ENCODE results near the gene TEX264. TPM values are rescaled to one million over a fixed set of nuclear protein-coding genes. Genes with fewer than 3 reads are reported as not detected.

TEX264 gene
- total and polyA plus RNA-seq, 10 donors = 29.8 to 73.1 (median 53.9) TPM

DNA sequence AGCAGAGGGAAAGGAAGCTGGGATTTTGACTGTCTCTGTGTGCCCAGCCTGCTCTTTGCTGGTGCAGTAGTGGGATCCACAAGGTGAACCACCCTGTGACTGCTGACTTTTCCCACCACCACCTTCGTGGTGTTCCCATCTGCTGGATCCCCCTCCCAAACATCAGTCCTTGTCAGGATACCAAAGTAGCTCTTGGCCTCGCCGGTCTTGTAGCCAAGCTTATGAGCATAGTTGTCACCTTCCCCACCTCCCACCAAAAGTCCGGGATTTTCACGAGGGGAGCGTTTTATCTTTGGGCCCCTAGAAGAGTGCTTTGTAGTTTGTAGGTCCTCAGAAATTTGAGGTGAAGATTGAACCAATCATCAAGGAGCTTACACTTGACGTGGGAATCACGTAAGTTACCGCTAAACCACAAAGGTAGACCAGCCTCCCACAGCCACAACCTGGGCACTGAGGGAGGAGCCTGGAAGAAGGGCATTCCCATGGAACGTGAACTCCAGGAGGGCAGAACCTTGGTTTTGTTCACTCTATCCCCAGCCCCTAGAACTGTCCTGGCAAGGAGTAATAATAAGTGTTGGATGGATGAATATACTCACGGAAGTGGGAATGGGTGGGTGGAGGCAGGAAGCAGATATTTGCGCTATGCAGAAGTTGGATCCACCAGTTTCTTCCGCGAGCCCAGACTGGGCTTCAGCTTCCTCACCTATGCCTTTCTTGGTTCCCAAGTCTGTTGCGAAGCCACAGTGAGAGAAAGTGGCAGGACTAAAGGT, 814 bp upstream of the TEX264 start:
- H3K27ac ChIP-seq = peak overlapping the region; percentile 91 to 98 (median 94)
- peak overlapping the region; percentile 67 to 97 (median 91) for H3K4me3 ChIP-seq
- TF ChIP-seq, protein P1, sequence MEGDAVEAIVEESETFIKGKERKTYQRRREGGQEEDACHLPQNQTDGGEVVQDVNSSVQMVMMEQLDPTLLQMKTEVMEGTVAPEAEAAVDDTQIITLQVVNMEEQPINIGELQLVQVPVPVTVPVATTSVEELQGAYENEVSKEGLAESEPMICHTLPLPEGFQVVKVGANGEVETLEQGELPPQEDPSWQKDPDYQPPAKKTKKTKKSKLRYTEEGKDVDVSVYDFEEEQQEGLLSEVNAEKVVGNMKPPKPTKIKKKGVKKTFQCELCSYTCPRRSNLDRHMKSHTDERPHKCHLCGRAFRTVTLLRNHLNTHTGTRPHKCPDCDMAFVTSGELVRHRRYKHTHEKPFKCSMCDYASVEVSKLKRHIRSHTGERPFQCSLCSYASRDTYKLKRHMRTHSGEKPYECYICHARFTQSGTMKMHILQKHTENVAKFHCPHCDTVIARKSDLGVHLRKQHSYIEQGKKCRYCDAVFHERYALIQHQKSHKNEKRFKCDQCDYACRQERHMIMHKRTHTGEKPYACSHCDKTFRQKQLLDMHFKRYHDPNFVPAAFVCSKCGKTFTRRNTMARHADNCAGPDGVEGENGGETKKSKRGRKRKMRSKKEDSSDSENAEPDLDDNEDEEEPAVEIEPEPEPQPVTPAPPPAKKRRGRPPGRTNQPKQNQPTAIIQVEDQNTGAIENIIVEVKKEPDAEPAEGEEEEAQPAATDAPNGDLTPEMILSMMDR (IDR thresholded peaks at IDR 0.05 in 8 of 11, conservative IDR thresholded peaks at IDR 0.05 in 3 of 11) = no peak
- TF ChIP-seq POLR2A (IDR thresholded peaks at IDR 0.05) = no peak
- peaks cover 32 to 63% (median 55%) of the 10 kb centered on the region in 6 donors for H3K4me1 ChIP-seq
- intact Hi-C loops (cut with DNase I; ENCODE audit: low total_unique reads) = loop anchor here (10.0 kb wide), 1 partner anchor 285 kb away; the partner anchor contains the start of gene MANF
- H3K9me3 ChIP-seq = no peaks in the 10 kb centered on the region
- no peak for DNase-seq
- H3K27me3 ChIP-seq (replicated peaks in 1 of 7) = no peaks in the 10 kb centered on the region
- 52 to 66% (median 53%) methylated on average over 15 of the region's 15 CpGs for WGBS, 5 donors
- peaks cover 0 to 20% (median 3%) of the 10 kb centered on the region in 6 donors for H3K36me3 ChIP-seq

DNA sequence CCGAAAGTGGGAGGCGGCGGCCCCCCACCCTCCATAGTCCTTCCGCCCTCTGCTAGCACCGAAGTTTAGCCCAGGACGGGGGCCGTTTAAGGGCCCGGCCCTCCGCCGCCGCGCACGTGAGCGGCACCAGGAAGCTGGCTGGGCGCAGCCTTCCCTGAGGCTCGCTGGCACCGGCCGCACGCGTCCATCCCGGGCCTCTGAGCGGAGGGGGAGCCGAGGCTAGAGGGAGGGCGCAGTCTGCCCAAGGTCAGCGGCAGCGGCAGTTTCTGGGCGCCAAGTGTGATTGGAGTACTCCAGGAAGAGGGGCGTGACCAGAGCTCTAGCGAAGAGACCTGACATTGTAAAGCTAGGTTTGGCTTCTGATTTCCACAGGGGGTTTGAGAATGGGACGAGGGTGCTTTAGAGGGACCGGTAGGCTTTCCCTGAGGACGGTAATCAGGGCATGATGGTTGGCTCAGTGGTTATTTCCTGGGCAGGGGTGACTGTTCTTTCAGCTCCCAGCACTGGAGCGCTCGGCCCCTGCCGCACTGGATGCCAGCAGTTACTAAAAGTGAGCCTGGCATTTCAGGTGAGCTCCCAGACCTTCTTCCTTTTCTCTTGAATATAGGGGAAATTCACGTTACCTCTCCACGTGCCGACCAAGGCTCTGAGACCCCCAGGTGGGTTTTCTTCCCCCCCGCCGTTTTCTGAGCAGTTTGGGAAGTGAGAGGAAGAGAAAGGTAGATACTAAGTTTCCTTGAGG, 853 bp downstream of the TEX264 start:
- Histone ChIP-seq H3K9me3 (no peaks in the 10 kb centered on the region), H3K4me1 (peaks cover 32 to 79% (median 60%) of the 10 kb centered on the region in 6 donors), H3K4me3 (peak overlapping the region; percentile 67 to 97 (median 91)), H3K27ac (peak overlapping the region; percentile 91 to 98 (median 94)), H3K36me3 (peaks cover 0 to 30% (median 3%) of the 10 kb centered on the region in 6 donors), H3K27me3 (replicated peaks in 1 of 7) (no peaks in the 10 kb centered on the region)
- TF ChIP-seq POLR2AphosphoS5 (IDR thresholded peaks at IDR 0.05) (peak; percentile 65 to 88 (median 75)), POLR2A (IDR thresholded peaks at IDR 0.05) (peak in 1 of 3 donors; percentile 21)
- TF ChIP-seq, protein P1 (IDR thresholded peaks at IDR 0.05 in 8 of 11, conservative IDR thresholded peaks at IDR 0.05 in 3 of 11) = no peak
- intact Hi-C loops (cut with DNase I; ENCODE audit: low total_unique reads) = loop anchor here (10.0 kb wide), 1 partner anchor 287 kb away; the partner anchor contains the start of gene MANF
- DNase-seq = peak; percentile 93
- 5 to 8% (median 7%) methylated on average over 34 to 40 of the region's 40 CpGs for WGBS, 5 donors

DNA sequence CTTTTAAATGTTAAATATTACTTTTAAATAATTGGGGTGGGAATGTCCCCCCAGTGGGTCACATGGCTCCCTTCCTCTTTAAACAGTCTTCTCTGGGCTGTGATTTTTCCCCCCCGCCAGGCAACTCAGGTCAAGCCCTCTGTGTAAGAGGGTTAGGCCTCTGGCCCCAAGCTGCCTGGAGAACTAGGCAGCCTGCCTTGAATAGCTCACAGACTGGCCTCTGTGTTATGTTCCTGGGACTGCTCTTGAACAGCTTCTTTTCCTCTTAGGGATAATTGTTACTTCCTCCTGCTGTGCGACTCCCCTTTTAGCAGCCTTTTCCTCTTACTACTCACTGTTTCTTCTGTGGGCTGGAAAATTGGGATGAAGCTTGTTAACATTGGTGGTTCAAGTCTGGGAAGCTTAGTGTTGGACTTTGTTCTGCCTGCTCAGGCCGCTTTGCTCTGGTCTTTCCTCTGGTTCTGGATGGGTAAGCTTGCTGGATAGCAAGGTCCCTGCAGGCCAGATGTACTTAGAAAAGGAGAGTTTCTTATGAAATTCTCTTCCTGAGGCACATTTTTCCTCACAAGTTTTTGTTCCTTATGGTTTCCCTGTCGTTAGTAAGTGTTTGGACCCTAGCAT, 2.2 kb downstream of the TEX264 start:
- Histone ChIP-seq H3K27me3 (replicated peaks in 1 of 7) (no peaks in the 10 kb centered on the region), H3K27ac (peak overlapping the region in 4 of 8 donors; percentile 1 to 98 (median 98)), H3K36me3 (peaks cover 0 to 44% (median 3%) of the 10 kb centered on the region in 6 donors), H3K4me1 (peaks cover 33 to 93% (median 70%) of the 10 kb centered on the region in 6 donors), H3K9me3 (no peaks in the 10 kb centered on the region), H3K4me3 (no peak overlapping the region)
- TF ChIP-seq, protein P1 (IDR thresholded peaks at IDR 0.05 in 8 of 11, conservative IDR thresholded peaks at IDR 0.05 in 3 of 11) = no peak
- TF ChIP-seq POLR2AphosphoS5 (IDR thresholded peaks at IDR 0.05) = no peak
- no peak for TF ChIP-seq POLR2A (IDR thresholded peaks at IDR 0.05)
- WGBS, 5 donors = 64 to 73% (median 70%) methylated on average over 4 of the region's 4 CpGs
- intact Hi-C loops (cut with DNase I; ENCODE audit: low total_unique reads) = loop anchor here (10.0 kb wide), 1 partner anchor 288 kb away; the partner anchor contains the start of gene MANF
- no peak for DNase-seq
